GM23248 (cell line): Measurements from ENCODE around the gene TXNDC17.

Experiments
- EZH2 ChIP-seq: fragments of 200-600 bp; sonication (generic); IDR thresholded peaks from 2 replicates; pipeline ENCODE4 v1.6.1; 2018; ENCODE audit warnings: antibody characterized with exemption, mild to moderate bottlenecking; ENCODE audit not compliant: insufficient read depth, poor library complexity, severe bottlenecking
- EZH2phosphoT487 ChIP-seq: fragments of 200-600 bp; sonication (generic); IDR thresholded peaks from 2 replicates; pipeline ENCODE4 v1.6.1; 2018; ENCODE audit warnings: antibody characterized with exemption, moderate library complexity, mild to moderate bottlenecking, low read depth; ENCODE audit not compliant: insufficient read depth

DNA sequence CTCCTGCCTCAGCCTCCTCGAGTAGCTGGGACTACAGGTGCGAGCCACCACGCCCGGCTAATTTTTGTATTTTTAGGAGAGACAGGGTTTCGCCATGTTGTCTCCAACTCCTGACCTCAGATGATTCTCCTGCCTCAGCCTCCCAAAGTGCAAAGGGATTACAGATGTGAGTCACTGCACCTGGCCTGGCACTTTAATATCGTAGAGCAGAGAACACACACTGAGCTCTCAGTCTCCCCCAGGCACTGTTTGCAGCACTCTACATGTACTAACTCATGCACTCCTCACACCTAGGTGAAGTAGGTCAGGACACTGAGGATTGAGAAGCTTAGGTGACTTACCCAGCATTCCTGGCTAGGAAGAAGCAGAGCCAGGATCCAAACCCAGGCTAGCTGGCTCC, 25.7 kb downstream of the TXNDC17 start:
- no peak for TF ChIP-seq EZH2
- no peak for TF ChIP-seq EZH2phosphoT487
